Tibial nerve (tissue), 3 donors: ENCODE results near the gene TRMT112.

Experiments
- POLR2A ChIP-seq, 2 donors: fragments of 450-650 bp; IDR thresholded peaks; one replicate each; pipeline ENCODE4 v1.6.1; 2017; ENCODE audit warnings: antibody characterized with exemption in 2 of 2, mild to moderate bottlenecking in 2 of 2, moderate library complexity in 2 of 2
- TF ChIP-seq, protein P1 (sequence below), 5 experiments: fragments of 200-600 bp in 3 of 5; fragments of 450-650 bp in 2 of 5; sonication (generic) in 3 of 5; IDR thresholded peaks; one replicate each; pipeline ENCODE4 v1.5.1; 2016 to 2019; ENCODE audit warnings: antibody characterized with exemption in 5 of 5, mild to moderate bottlenecking in 3 of 5, moderate library complexity in 2 of 5

DNA sequence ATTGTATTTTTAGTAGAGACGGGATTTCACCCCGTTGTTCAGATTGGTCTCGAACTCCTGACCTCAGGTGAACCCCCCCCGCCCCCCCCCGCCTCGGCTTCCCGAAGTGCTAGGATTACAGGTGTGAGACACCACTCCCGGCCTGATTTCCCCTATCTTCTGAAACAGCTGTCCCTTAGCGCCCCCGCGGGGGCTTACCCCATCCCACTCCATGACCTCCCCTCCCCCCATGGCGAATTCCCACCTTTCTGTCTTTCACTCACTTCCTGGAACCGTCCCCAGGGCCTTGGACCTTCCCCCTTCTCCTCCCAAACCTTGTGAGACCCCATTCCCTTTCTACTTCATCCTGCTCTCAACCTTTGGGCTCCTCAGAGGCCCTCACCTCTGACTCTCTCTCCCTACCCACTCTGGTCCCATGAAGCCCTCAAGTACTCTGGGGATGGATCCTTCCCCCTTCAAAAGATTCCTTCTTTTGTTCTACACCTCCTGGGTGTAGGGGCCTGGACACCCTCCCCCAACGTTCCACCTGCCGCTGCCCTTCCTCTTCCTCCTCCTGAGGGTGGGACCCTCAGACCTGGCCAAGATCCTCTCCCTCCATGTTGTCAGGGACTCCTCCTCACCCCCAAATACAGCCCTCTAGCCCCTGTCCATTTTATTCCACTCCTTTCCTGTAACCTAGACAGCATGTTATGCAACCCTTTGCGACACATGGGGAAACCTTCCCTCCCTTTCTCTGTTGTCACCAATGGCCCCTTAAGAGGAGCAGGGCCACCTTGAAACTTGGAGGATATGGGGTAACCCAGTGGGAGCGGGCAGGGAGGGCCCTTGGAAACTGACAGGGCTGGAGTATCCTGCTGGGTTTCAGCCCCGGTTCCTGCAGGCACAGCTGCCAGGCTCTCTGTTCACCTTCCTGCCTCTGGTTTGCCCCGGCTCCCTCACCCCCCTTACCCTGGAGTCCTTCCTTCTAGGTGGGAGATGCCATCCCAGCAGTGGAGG, 1.7 kb upstream of the TRMT112 start:
- TF ChIP-seq, protein P1, sequence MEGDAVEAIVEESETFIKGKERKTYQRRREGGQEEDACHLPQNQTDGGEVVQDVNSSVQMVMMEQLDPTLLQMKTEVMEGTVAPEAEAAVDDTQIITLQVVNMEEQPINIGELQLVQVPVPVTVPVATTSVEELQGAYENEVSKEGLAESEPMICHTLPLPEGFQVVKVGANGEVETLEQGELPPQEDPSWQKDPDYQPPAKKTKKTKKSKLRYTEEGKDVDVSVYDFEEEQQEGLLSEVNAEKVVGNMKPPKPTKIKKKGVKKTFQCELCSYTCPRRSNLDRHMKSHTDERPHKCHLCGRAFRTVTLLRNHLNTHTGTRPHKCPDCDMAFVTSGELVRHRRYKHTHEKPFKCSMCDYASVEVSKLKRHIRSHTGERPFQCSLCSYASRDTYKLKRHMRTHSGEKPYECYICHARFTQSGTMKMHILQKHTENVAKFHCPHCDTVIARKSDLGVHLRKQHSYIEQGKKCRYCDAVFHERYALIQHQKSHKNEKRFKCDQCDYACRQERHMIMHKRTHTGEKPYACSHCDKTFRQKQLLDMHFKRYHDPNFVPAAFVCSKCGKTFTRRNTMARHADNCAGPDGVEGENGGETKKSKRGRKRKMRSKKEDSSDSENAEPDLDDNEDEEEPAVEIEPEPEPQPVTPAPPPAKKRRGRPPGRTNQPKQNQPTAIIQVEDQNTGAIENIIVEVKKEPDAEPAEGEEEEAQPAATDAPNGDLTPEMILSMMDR (IDR thresholded peaks at IDR 0.05) = no peak
- TF ChIP-seq POLR2A (IDR thresholded peaks at IDR 0.05) = no peak
